HCEC 1CT (cell line): ENCODE data around the gene TUFT1.
"Not testable (repeated sequence)": the region's sequence is repeated elsewhere in the genome, so short reads cannot be mapped to it uniquely, and the experiment has no call there.

Source experiments
- DNase-seq: peaks from one replicate; pipeline ENCODE4 v3.0.0-alpha.2; 2017

The TUFT1 gene

DNA sequence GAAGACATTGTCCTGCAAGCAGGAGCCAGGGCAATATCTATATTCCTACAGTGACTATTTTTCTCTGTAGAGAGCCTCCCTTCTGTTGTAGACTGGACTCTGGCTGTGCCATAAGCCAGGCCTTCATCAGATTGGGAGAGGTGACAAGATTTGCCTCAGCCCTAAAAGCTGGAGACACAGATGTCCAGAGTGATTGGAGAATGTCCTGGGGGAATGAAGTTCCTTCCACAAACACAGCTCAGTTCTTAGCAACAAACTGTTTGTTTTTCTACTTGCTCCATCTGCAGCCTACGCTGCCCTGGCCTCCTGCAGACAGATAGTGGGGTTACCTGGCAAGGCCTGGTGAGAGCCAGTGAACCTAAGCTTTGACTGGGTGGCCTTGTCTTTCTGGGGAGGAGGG lies 41.8 kb downstream of the TUFT1 start:
- DNase-seq, result no peak

DNA sequence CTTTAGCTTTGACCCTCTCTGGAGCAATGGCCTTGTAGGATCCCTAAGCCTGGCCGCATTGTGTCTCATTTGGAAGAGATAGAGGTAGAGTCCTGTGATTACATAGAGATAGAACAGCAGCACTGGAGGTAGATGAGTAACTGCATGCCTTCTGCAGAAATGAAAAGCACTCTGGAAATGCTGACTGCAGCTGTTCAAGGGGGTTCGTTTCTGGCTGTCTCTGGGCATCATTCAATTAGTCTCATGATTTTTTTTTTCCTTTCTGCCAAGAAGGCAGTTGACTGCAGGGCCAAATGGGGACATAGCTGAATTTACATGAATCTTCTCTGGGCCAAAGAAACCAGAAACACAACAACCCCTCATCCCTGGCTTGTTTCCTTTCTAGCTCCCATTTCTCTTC lies 43.7 kb downstream of the TUFT1 start:
- DNase-seq, result no peak

DNA sequence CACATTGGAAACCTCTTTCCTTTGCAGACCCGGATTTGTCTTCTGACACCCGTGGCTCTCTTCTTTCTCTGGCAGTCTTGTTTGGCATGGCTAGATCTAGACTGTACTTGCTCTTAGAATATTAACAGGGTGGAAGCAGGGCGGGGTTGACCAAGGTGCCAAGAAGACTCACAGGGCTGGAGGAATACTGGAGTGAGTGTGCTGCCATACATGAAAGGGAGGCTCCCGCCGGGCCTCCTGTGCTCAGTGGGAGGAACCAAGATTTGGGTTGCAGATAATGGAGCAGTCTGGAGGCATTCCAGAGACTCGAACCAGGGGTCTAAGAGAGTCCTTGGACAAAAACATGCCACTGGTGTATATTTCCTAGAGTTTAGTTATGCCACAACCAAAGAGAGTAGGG lies 44.2 kb downstream of the TUFT1 start:
- no peak for DNase-seq

DNA sequence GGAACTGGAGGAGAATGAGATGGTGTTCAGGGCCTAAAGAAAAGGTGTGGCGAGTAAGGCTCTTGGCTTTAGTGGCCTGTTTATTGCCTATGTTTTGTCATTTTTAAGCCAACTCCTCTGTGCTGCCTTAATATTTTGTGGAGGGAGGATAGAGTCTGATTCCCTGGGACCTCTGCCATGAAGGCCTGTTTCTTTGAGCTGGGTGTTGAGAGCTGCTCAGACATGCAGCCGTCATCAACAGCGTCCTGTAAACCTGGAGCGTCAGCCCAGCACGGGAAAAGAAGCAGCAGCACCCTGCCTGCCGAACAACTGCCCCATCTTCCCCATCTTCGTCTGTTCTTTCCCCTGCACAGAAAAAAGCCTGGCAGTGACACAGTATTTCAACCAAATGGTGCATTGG lies 44.7 kb downstream of the TUFT1 start:
- DNase-seq, result no peak

DNA sequence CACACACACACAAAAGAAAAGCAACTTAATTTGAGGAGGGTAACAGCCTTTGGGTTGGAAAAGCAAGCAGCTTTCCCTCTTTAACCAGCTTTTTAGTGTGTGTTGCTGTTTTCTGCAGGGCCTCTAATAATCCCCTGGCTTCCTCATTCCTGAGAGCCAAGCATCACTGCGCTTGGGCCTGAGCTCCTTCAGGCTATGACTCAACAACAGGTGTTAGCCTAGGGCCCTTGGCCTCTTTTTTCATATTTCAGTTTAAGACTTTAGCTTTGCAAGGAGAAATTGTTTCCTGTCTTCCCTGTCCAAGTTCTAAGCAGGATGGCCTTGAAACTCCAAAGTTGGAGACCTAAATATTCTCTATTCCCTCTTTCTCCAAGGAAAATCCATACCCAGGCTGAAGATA lies 45.5 kb downstream of the TUFT1 start:
- DNase-seq, result peak; percentile 81

DNA sequence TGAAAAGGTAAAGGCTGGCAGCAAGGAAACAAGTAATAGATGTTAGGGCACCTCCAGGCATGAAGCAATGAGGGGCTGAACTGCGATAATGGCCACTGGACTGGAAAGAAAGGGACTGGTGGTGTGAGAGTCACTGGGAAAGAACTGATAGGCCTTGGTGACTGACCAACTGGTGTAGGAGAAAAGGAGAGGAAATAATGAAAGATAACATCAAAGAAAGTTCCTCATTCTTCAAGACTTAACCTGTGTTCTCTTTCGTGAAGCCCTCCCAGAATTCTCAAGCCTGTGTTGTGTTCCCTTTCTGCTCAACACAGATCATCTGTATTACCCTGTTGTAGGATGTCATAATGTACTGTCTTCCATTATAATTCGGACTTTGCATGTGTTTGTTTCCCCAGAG lies 50.9 kb downstream of the TUFT1 start:
- no peak for DNase-seq

DNA sequence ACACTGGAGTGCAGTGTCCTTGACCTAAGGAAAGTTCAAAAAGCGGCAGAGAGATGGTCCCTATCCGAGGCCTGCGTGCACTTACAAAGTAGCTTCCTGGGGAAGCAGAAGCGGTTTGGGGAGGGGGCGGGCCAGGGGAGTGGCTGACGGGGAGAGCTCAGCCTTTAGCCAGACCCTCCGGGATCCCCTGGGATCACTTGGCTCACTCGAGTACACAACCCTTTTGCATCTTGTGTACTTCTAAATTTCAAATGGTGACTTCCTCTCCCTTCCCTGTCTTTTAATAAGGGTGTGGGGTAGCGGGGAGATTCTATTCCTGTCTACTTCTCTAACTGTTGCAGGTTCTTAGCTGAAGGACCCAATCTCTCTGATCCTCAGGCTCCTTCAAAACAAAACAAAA lies 53.6 kb downstream of the TUFT1 start:
- DNase-seq, result no peak

DNA sequence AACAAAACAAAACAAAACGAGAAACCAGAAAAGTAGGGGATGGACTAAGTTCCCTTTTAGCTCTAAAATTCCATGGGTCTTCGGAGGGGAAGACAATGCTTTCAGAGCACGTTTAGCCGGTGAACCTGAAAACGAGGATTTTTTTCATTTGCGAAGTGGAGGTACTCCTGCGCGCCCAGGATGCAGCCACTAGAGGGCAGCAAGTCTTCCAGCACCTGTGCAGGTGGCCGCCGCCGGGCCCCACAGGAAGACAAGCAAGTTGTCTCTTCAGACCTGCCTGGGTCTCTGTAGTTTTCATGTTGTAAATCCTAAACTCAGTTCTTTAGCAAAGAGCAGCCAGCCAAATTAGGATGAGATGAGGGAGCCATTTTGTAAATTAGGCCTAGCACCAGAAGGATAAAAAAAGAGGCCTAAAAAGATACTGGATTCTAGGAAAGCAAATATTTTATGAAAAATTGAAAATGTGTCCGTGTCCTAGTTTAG lies 54.1 kb downstream of the TUFT1 start:
- DNase-seq, result no peak

DNA sequence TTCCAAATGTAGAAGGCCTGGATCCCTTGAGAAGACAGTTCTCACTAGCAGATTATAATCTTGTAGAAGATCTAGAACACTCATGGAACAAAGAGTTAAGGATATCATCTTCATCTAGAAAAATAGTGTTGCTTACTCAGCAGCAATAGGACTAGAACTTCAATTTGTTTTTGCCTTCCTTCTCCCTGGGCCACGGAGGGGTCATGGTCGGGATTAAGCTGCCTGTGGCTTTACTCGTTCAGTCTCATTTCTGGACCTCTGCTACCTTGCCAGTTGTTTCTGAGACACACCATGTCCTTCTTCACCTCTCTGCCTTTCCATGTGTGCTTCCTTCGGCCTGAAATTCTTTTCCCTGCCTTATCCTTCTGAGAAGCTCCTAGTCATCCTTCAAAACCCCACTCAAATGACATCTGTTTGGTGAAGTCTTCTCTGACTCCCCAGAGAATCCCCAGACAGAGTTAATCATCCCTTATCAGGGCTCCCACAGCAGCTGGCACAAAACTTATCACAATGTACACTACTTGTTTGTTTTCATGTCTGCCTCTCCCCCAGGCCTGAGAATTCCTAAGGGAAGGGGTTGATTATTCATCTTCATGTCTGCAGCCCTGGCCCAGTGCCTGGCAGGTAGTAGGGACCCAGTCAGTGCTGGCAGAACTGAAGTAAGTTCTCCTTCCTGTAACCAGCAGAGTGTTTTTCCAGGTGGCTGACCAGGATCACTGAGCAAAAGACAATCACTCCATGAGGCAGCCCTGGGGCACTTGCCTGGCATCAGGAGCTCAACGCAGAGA lies 56.3 kb downstream of the TUFT1 start:
- DNase-seq, result no peak

DNA sequence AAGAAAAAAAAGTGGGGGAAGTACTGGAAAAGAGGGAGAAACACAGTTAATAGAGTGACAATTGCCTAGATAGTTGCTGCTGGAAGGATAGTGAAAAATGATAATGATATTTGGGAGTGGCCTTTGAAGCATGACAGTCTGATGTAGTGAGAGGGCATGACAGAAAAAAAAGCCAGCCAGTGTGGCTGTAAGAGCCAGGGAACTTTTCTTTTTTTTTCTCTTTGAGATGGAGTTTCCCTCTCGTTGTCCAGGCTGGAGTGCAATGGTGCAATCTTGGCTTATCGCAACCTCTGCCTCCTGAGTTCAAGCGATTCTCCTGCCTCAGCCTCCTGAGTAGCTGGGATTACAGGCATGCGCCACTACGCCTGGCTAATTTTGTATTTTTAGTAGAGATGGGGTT lies 62.4 kb downstream of the TUFT1 start:
- not testable (repeated sequence) for DNase-seq

DNA sequence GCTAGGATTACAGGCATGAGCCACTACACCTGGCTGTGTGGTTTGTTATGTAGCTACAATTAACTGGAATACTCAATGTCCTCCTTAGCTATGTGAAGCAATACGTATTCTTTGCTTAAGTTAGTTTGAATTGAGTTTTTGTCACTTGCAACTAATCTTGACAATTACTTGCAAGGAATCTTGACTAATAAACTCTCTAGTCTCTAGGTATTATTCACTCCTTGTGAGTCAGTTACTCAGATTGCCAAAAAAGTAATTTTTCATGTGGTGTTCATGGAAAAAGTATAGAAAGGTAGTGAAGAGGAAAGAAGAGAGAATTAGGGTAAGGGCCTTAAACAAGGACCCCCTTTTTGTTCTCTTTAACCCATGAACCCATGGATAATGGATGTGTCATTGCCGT lies 64.2 kb downstream of the TUFT1 start:
- no peak for DNase-seq

DNA sequence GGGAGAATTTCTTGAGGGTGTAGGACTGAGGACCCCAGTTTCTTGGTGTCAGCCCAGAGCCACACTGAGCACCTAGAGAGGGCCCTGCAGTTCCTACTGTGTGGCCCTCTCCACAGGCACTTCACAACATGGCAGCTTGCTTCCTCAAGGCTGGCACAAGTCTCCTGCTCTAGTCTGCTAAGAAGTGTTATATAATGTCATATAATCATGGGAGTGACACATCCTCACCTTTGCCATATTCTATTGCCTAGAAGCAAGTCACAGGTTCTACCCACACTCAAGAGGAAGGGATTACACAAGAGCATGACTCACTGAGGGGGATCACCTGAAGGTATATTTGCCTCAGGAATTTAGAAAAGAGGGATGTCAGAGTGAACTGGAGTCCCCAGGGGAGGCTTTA lies 66.3 kb downstream of the TUFT1 start:
- DNase-seq, result no peak

DNA sequence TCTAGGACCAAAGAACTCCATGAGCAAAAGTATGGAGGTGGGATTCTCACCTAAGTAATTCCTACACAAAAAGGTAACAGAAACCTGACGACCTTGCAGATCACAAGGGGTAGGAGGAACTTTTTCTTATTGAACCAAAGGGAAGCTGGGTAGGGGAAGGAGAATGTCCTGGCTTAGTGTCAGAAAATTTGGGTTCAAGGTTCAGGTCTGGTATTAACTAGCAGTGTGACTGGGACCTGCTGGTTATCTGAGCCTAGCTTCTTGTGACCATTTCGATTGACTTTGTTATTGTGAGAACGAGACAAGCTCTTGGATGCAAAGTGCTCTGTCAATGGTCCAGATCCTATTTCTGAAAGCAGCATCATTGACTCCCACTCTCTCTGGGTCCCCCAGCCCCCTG lies 66.7 kb downstream of the TUFT1 start:
- DNase-seq, result no peak

DNA sequence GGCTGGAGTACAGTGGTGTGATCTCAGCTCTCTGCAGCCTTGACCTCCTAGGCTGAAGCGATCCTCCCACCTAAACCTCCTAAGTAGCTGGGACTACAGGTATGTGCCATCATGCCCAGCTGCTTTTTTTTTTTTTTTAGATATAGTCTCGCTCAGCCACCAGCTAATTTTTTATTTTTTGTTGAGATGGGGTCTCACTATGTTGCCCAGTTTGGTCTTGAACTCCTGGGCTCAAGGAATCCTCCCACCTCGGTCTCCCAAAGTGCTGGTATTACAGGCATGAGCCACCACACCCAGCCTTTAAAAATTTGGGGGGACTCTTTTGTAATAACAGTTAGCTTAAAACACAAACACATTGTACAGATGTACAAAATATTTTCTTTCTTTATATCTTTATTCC lies 70.0 kb downstream of the TUFT1 start:
- no peak for DNase-seq

DNA sequence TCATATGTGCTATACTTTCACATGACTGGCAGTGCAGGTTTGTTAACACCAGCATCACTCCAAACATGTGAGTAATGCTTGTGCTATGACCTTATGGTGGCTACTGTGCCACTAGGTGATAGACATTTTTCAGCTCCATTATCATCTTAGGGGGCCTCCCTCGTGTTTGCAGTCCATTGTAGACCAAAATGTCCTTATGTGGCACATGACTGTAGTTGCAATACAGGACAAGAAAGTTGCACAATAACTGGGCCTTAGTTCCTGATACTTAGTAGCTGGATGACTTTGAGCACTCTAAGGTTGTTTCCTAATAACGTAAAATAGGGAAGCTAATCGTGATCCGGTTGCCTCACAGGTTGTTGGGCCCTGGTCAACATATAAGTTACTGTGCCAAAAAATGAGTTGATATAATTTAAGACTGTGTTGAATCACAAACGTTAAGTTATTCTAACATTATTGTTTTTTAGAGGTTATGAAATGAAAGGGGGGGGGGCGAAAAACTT lies 71.2 kb downstream of the TUFT1 start:
- DNase-seq, result peak; percentile 60

DNA sequence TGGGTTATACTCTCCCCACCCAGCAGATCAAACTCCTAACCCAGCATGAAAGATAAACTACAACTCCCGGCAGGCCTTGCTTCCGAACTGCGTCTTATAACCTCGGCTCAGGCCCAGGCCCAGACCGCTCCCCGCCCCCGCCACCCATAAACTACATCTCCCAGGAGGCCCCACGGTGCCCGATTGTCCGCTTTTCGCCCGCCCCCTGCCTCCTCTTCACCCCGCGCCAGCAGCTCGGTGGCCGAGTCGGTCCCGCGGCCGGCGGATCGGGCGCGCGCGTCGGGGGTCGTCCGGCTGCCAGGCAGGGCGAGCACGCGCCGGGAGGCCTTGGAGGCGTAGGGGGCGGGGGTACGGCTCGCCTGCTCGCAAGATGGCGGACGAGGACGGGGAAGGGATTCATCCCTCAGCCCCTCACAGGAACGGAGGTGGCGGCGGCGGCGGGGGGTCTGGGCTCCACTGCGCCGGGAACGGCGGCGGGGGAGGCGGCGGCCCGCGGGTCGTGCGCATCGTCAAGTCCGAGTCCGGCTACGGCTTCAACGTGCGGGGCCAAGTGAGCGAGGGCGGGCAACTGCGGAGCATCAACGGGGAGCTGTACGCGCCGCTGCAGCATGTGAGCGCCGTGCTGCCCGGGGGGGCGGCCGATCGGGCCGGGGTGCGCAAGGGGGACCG lies 71.9 kb downstream of the TUFT1 start, which contains the start of gene SNX27:
SNX27 (plus strand) TSS at position 219 of the 669 bp plus-strand sequence; CDS start at position 371, 152 bp downstream.
- peak; percentile 90 for DNase-seq

DNA sequence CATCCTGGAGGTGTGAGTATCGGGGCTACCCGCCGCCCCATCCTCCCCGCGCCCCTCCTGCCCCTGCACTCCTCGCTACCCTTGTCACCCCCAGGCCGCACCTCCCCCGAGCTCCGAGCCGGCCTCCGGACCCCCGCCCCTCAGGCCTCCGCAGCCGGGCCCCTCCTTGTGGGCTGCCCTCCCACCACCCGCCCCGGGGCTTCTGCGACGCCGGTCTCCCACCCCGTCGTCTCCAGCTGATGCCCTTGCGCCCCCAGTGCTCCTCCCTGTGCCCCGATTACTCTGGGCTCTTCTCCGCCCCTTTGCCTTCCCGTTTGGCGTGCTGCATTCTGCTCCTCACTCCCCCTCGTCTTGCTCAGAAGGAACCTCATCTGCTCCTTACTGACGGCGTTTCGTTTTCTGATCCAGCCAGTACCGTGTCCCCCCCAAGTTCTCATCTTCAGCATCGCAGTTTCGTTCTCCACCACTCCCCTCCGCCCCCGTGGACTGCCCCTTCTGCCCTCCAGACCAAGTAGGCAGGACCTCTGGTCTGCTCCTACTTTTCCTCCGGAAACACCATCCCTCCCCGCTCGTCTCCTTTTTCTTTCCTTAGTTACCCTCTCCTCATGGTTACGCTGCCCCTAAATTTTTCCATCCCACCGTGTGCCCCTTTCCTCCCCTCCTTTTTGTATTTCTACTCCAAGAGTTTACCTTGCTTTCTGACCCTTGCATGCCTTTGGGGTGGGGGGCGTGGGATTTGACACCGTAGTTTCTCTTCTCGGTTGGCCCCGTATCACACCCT lies 72.6 kb downstream of the TUFT1 start:
- peak; percentile 20 for DNase-seq

DNA sequence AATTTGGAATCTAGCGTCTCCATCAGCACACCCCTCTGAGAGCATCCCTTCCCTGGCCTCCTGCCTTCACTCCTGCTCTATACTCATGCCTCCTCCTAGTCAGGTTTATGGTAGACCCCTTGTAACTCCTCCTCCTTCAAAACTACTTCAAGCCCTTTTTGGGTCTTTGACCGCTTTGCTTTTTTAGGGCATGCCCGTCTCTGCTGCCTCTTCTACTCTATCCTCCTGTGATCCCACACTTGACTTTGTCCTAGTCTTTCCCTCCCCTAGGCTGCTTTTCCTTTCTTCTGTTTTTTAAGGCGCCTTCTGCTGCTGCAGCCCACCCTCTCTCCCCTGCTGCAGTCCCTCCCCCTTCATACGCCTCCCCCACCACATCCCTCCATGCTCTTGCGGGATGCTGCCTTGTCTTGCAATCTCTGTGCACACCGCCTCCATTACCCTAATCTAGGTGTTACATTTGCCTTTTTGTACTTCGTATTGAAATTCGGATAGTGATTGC lies 73.2 kb downstream of the TUFT1 start:
- peak; percentile 3 for DNase-seq

DNA sequence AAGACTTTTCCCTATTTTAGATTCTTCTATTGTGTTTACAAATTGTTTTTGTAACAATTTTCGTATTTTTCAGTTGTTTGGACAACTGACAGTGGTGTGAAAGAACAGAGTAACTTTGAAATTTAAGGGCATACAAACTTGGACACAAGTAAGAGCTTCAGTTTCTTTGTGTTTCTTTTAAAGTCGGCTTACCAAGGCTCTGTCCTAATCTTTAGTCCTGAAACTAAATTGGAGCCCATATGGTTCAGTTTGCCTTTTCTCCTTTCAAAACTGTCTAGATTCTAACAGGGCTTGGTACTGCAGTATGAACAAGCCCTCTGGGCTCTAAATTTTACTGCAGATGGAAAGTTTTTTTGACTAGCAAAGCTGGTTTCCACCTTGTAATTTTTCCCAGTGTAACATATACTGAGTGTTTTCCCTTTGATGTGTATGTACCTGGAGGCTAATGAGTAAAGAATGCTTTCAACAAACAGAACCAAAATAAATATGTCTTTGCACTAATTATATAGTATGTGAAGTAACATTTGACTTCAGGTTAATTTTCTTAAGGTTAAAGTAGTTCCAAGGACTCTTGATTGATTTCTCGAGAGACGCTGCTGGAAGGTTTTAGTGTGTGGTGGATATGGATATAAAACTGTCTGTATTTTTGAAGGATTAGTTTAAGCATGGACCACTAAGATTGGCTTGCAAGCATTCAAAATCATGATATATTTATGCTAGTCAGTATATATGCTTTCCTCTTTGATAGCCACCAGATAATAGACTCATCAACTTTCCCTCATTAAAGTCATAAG lies 75.8 kb downstream of the TUFT1 start:
- DNase-seq, result no peak

DNA sequence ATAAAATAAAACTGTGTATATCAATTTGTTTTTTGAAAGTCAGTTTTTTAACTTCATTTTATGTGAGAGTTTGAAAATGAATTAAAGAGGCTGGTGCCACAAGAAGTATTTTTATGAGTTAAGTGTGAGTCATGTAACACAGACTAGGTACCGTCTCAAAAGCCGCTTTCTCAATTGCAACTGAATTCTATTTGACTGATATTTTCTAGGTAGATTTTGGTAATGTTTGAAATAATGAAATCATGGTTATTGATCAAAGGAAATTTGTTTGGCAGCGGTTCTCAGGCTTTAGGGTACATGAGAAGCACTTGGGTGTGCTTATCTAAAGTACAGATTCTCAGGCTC lies 76.4 kb downstream of the TUFT1 start:
- DNase-seq, result peak; percentile 60

DNA sequence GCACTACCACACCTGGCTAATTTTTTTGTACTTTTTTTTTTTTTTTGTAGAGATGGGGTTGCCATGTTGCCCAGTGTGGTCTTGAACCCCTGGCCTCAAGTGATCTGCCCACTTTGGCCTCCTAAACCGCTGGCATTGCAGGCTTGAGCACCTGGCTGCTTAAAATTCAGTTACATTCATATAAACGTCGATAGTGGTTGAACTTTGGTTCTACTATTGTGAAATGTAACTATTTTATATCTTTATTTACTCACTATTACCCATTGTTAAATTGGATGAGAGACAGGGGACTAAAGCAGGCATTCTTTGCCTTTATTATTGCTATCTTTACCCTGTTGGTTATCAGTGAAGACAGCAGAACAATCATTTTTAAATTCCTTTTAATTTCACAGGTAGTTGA lies 77.9 kb downstream of the TUFT1 start:
- DNase-seq, result no peak

DNA sequence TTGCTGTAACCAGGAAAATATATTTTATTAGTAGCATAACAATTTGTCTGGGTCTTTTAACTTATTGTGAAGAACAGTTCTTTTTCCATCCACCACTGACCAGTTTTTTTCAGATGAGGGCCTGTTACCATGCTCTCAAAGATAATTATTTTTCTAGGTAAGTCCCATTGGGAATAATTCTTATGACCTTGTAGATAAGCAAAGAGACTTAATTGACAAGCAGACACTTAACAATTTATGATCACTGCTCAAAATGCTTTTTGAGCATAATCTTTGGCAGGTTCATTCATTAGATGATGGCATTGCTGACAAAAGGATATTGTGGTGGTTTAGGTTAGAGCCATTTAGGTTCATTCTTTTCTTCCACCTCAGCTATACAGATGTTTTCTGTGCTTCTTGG lies 78.4 kb downstream of the TUFT1 start:
- no peak for DNase-seq
